CD4-positive, alpha-beta T cell (primary cell): ENCODE data around the gene SLC44A1. TPM values are rescaled to one million over a fixed set of nuclear protein-coding genes. Genes with fewer than 3 reads are reported as not detected.

Source experiments
- ATAC-seq: fragments of 200-7000 bp; cut with Tn5 transposase; one replicate; pipeline ENCODE4 v1.10.0; 2022; ENCODE audit warnings: mild to moderate bottlenecking; ENCODE audit not compliant: poor library complexity
- CTCF ChIA-PET: fragments of 350-600 bp; sonication (Branson Sonifier 250); formaldehyde crosslinking; loops from one replicate; lab custom pipeline; 2021; ENCODE audit warnings: antibody characterized with exemption, inconsistent platforms; lab: Charles Lee
- POLR2A ChIA-PET: fragments of 350-600 bp; sonication (Branson Sonifier 250); formaldehyde crosslinking; loops from one replicate; lab custom pipeline; 2021; ENCODE audit warnings: antibody characterized with exemption, inconsistent platforms; lab: Charles Lee
- DNase-seq, 14 experiments: peaks; one replicate each; pipeline ENCODE4 v3.0.0-alpha.2; 2013 to 2020; ENCODE audit warnings: mixed read lengths in 2 of 14
- H3K27ac ChIP-seq, 2 donors: one replicate each; pipeline versions ENCODE4 v1.5.1 to v1.7.0; 2013; ENCODE audit warnings: low read length in 2 of 2, low read depth in 1 of 2, mild to moderate bottlenecking in 1 of 2
- H3K27me3 ChIP-seq, 2 experiments: 1 replicate in 1 of 2; 2 replicates in 1 of 2; pipeline versions ENCODE4 v1.6.1 to v1.7.0; 2013; ENCODE audit warnings: low read length in 2 of 2, control low read depth in 1 of 2, mild to moderate bottlenecking in 1 of 2, moderate library complexity in 1 of 2; ENCODE audit not compliant: insufficient read depth in 2 of 2, control insufficient read depth in 1 of 2
- H3K36me3 ChIP-seq: one replicate; pipeline ENCODE4 v1.6.1; 2013; ENCODE audit warnings: low read length, control low read depth; ENCODE audit not compliant: insufficient read depth
- H3K4me1 ChIP-seq: one replicate; pipeline ENCODE4 v1.6.1; 2013; ENCODE audit warnings: low read length, control low read depth; ENCODE audit not compliant: insufficient read depth
- H3K4me3 ChIP-seq: one replicate; pipeline ENCODE4 v1.5.1; 2013; ENCODE audit warnings: mild to moderate bottlenecking, low read length, moderate library complexity
- H3K9me3 ChIP-seq, 2 experiments: 1 replicate in 1 of 2; 2 replicates in 1 of 2; pipeline versions ENCODE4 v1.6.1 to v1.7.0; 2013; ENCODE audit warnings: low read length in 2 of 2, mild to moderate bottlenecking in 2 of 2, control low read depth in 1 of 2, moderate library complexity in 1 of 2; ENCODE audit not compliant: control insufficient read depth in 1 of 2, insufficient read depth in 1 of 2
- H3K27ac Mint-ChIP-seq: one replicate; pipeline ENCODE4 v1.8.0; 2020; ENCODE audit warnings: mixed read lengths
- H3K27me3 Mint-ChIP-seq: one replicate; pipeline ENCODE4 v1.8.0; 2021; ENCODE audit warnings: mixed read lengths
- H3K36me3 Mint-ChIP-seq: one replicate; pipeline ENCODE4 v1.8.0; 2021; ENCODE audit warnings: low read depth, mixed read lengths
- H3K4me1 Mint-ChIP-seq: one replicate; pipeline ENCODE4 v1.8.0; 2021; ENCODE audit warnings: low read depth, mixed read lengths
- H3K4me3 Mint-ChIP-seq: one replicate; pipeline ENCODE4 v1.8.0; 2020; ENCODE audit warnings: mild to moderate bottlenecking, mixed read lengths
- H3K9me3 Mint-ChIP-seq: one replicate; pipeline ENCODE4 v1.8.0; 2020; ENCODE audit warnings: mixed read lengths
- CTCF ChIP-seq: fragments of 200-600 bp; IDR thresholded peaks from one replicate; pipeline ENCODE4 v1.8.0; 2022; ENCODE audit warnings: antibody characterized with exemption, mild to moderate bottlenecking
- intact Hi-C, 2 experiments: fragments of 100-400 bp; cut with DNase I in 1 of 2; cut with micrococcal nuclease in 1 of 2; formaldehyde crosslinking; loops; one replicate each; pipeline versions ENCODE4 v1.15.1 to v1.9.0; 2023 to 2025; cut with DNase I, micrococcal nuclease
- total RNA-seq, 174 experiments: library from RNA in 2 of 174; stranded (reverse) in 2 of 174; gene quantifications; one replicate each; pipeline ENCODE4 v1.2.3 and lab custom pipeline; 2021 to 2026

The SLC44A1 gene
- total RNA-seq, 2 experiments from 2014 or later: 5.1 to 5.9 TPM

GRCh38 chr9:105344283-105344682 is 99.8 kb downstream of the SLC44A1 start:
- H3K36me3 ChIP-seq: no peaks in the 10 kb centered on the region
- ATAC-seq (no peak), DNase-seq (no peak)
- Mint-ChIP-seq H3K36me3 (peaks cover 10% of the 10 kb centered on the region), H3K4me1 (peaks cover 18% of the 10 kb centered on the region), H3K4me3 (no peak overlapping the region), H3K9me3 (no peaks in the 10 kb centered on the region), H3K27ac (no peak overlapping the region), H3K27me3 (no peaks in the 10 kb centered on the region)
- H3K27ac ChIP-seq: no peak overlapping the region
- no peaks in the 10 kb centered on the region for H3K9me3 ChIP-seq
- H3K4me3 ChIP-seq: no peak overlapping the region
- H3K4me1 ChIP-seq: no peaks in the 10 kb centered on the region
- H3K27me3 ChIP-seq: no peaks in the 10 kb centered on the region
- ChIA-PET CTCF (interaction anchor here (0.5 kb wide), 1 partner anchor 24 kb away, joined by 3 read pairs; no protein-coding TSS in a partner anchor), POLR2A (no interaction called here)
- intact Hi-C loops: loop anchor here in 1 of 2 experiments (5.0 kb wide), 1 partner anchor 52 kb away; no protein-coding TSS in a partner anchor
- no peak for TF ChIP-seq CTCF

- Mint-ChIP-seq H3K27me3 (no peaks in the 10 kb centered on the region), H3K9me3 (no peaks in the 10 kb centered on the region), H3K4me3 (no peak overlapping the region), H3K4me1 (peaks cover 12% of the 10 kb centered on the region), H3K27ac (no peak overlapping the region), H3K36me3 (peaks cover 18% of the 10 kb centered on the region)
- Histone ChIP-seq H3K36me3 (no peaks in the 10 kb centered on the region), H3K4me1 (no peaks in the 10 kb centered on the region), H3K9me3 (no peaks in the 10 kb centered on the region), H3K27me3 (no peaks in the 10 kb centered on the region), H3K4me3 (no peak overlapping the region), H3K27ac (no peak overlapping the region)
- no peak for TF ChIP-seq CTCF
- ChIA-PET POLR2A (no interaction called here), CTCF (no interaction called here)
- intact Hi-C loops: no loop called here
- DNase-seq (no peak), ATAC-seq (no peak)
Observed at GRCh38 chr9:105345626-105346025, 101.2 kb downstream of the SLC44A1 start.

GRCh38 chr9:105346273-105346672 is 101.8 kb downstream of the SLC44A1 start:
- Mint-ChIP-seq H3K36me3 (peaks cover 19% of the 10 kb centered on the region), H3K4me3 (no peak overlapping the region), H3K27me3 (no peaks in the 10 kb centered on the region), H3K27ac (no peak overlapping the region), H3K4me1 (peaks cover 12% of the 10 kb centered on the region), H3K9me3 (no peaks in the 10 kb centered on the region)
- H3K4me3 ChIP-seq: no peak overlapping the region
- ATAC-seq: no peak
- H3K9me3 ChIP-seq: no peaks in the 10 kb centered on the region
- H3K36me3 ChIP-seq: no peaks in the 10 kb centered on the region
- DNase-seq: no peak
- intact Hi-C loops: no loop called here
- CTCF ChIA-PET: no interaction called here
- no peak for TF ChIP-seq CTCF
- H3K27me3 ChIP-seq: no peaks in the 10 kb centered on the region
- H3K4me1 ChIP-seq: no peaks in the 10 kb centered on the region
- POLR2A ChIA-PET: no interaction called here
- no peak overlapping the region for H3K27ac ChIP-seq
